HG02571 (cell line): Measurements from ENCODE around the gene UNC13B.

Source experiments
- ATAC-seq: cut with Tn5 transposase; IDR thresholded peaks from one replicate; pipeline ENCODE4 v1.9.1; 2021; ENCODE audit warnings: mild to moderate bottlenecking, moderate library complexity; ENCODE audit not compliant: unreplicated experiment

Gene UNC13B

GRCh38 chr9:35415402-35416097 is 253.7 kb downstream of the UNC13B start:
- no peak for ATAC-seq

DNA sequence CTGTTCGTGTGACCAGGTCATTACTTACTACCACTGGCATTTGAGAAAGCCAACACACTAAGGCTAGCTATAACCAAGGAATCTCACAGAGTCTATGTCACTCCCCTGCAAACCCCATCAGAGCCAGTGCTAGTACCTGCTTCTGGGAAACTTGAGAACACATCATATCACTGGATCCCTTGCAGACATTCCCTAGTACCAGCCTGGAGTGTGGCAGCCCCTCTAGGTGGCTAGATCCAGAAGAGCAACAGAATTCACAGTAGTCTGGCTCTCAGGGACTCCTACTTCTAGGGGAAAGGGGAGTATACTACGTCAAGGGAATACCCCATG is 254.3 kb downstream of the UNC13B start:
- ATAC-seq = no peak

- no peak for ATAC-seq
These were observed 260.5 kb downstream of the UNC13B start for GRCh38 chr9:35422346-35422745.

DNA sequence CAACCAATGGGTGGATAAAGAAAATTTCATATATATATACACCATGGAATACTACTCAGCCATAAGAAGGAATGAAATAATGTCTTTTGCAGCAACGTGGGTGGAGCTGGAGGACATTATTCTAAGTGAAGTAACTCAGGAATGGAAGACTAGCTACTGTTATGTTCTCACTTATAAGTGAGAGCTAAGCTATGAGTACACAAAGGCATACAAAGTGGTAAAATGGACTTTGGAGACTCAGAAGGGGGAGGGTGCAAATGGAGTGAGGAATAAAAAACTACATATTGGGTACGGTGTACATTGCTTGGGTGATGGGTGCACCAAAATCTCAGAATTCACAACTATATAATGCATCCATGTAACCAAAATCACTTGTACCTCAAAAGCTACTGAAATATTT is 260.9 kb downstream of the UNC13B start:
- no peak for ATAC-seq

DNA sequence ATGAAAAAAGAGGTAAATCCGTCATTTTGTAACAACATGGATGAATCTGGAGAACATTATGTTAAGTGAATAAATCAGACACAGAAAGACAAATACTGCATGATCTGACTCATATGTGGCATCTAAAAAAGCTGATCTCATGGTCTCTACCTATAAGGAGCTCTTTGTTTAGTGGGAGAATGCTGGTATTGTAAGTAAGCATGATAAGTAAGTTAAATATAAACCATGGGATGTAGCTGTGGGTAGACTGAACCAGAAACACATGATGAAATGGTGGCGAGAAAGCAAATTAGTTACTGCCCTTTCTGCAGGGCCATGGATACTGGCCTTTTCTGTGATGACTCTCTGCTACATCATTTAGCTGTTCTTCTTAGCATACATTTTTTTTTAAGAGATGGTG is 261.7 kb downstream of the UNC13B start:
- no peak for ATAC-seq

GRCh38 chr9:35424356-35425352 is 262.8 kb downstream of the UNC13B start:
- ATAC-seq = no peak

GRCh38 chr9:35426627-35427026 is 264.8 kb downstream of the UNC13B start:
- ATAC-seq = no peak

DNA sequence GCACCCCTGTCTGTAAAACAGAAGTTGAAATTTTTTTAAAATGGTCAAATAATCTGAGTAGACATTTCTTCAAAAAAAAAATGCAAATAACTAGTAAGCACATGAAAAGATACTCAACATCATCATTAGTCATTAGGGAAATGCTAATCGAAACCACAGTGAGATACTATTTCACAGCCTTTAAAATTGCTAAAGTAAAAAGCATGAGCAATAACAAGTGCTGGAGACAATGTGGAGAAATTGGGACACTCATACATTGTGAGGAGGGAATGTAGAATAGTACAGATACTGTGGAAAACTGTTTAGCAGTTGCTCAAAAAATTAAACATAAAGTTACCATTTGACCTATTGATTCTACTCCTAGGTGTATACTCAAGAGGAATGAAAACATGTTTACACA is 269.7 kb downstream of the UNC13B start:
- ATAC-seq = no peak

DNA sequence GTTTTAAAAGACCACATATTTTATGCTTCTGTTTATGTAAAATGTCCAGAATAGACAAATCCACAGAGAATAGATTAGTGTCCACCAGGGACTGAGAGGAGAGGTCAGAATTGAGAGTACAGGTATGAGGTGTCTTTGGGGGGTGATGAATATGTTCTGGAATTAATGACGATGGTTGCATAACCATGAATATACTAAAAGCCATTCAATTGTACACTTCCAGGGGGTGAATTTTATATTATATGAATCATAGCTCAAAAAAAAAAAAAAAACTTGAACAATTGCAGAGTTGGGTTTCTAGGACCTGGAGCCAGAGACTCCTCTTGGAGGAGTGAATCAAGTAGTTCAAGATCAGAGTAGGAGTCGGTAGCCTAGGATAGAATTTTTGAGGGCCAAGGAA is 270.3 kb downstream of the UNC13B start:
- ATAC-seq = no peak

- no peak for ATAC-seq
These were observed 275.1 kb downstream of the UNC13B start for GRCh38 chr9:35436933-35437332.

DNA sequence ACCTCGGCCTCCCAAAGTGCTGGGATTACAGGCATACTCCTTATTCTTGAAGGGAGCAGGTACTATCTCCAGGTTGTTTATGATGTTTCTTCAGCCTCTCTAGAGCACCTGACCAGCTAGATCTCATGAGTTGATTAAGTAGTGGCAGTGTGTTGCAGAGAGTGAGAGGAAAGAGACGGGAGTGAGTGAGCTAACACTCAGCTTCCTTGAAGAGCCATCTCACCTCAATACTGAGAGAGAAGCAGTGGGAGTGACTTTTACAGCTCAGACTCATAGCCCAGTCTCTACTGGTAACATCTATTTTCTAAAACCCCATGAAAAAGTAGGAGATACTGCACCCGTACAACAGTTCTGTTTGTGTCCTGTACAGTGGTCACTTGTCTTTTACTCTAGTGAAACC is 284.2 kb downstream of the UNC13B start:
- ATAC-seq = no peak

DNA sequence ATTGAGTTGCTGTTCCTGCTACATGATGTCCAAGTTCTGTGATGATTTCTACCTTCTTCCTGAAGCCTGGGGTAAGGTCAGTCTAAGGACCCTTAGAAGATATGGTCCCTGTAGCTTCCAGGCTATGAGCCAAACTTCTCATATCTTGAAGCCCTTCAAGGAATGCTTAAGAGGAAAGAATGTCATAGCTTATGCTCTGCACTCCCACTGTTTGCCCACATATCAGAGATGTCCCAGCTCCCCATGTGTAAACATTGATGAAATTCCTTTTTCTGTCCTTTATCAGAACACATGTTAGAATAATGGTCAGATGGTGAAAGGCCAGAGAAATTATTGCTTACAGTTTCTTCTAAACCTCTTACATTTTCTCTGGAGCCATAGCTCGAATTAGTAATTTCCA is 286.7 kb downstream of the UNC13B start:
- ATAC-seq = no peak

GRCh38 chr9:35452481-35452880 is 290.7 kb downstream of the UNC13B start:
- no peak for ATAC-seq

- no peak for ATAC-seq
These were observed 292.0 kb downstream of the UNC13B start for GRCh38 chr9:35453786-35454185.
